Measurements from ENCODE around the gene MRAP2.
A peak's percentile ranks its signal among the peaks of the same experiment; 100 is the strongest.
"Not testable (repeated sequence)": the region's sequence is repeated elsewhere in the genome, so short reads cannot be mapped to it uniquely, and the experiment has no call there.

Gene MRAP2

DNA sequence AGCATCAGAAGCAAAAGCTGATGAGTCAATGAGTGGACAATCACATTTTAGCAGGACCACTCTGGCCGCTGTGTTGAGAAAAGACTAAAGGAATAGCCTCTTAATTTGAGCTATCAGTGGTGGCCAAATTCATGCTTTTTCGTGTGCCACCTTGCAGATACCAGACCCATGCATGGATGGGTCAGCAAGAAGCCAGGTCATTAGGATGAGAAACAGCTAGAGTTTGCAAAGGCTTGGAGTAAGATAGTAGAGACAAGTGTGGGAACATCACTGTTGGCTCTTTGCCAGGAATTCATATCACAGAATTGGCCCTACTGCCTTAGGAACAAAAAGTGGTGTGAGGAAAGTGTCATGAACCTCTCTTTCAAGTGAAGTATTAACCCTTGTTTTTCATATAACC, 25.5 kb downstream of the MRAP2 start:
- TF ChIP-seq, protein P1, sequence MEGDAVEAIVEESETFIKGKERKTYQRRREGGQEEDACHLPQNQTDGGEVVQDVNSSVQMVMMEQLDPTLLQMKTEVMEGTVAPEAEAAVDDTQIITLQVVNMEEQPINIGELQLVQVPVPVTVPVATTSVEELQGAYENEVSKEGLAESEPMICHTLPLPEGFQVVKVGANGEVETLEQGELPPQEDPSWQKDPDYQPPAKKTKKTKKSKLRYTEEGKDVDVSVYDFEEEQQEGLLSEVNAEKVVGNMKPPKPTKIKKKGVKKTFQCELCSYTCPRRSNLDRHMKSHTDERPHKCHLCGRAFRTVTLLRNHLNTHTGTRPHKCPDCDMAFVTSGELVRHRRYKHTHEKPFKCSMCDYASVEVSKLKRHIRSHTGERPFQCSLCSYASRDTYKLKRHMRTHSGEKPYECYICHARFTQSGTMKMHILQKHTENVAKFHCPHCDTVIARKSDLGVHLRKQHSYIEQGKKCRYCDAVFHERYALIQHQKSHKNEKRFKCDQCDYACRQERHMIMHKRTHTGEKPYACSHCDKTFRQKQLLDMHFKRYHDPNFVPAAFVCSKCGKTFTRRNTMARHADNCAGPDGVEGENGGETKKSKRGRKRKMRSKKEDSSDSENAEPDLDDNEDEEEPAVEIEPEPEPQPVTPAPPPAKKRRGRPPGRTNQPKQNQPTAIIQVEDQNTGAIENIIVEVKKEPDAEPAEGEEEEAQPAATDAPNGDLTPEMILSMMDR (conservative IDR thresholded peaks at IDR 0.05; ENCODE audit: control insufficient read depth, insufficient read depth, low read depth, low read length), result no peak
- H3K4me3 ChIP-seq (ENCODE audit: control insufficient read depth, low read depth, low read length), result no peak overlapping the region
- DNase-seq (ENCODE audit: low read depth), result no peak

DNA sequence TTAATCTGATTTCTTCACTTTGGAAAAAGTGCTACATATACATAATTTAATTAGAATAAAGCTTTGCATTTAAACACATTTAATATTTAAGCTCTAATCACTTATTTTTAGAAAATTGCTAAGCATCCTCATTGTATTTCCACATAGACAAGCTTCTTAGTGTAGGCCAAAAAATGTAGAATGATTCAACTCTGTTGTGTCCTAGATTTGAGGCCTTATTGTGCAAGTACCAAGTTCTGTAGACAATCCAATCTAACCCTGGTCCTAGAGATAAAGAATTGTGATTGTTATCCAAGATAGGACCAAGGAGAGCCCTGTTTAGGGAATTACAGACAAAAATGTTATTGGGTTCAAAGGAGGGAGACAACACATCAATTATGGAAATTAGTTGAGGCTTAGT, 27.6 kb downstream of the MRAP2 start:
- H3K4me3 ChIP-seq (ENCODE audit: control insufficient read depth, low read depth, low read length), result no peak overlapping the region
- no peak for DNase-seq (ENCODE audit: low read depth)
- TF ChIP-seq, protein P1 (conservative IDR thresholded peaks at IDR 0.05; ENCODE audit: control insufficient read depth, insufficient read depth, low read depth, low read length), result no peak

DNA sequence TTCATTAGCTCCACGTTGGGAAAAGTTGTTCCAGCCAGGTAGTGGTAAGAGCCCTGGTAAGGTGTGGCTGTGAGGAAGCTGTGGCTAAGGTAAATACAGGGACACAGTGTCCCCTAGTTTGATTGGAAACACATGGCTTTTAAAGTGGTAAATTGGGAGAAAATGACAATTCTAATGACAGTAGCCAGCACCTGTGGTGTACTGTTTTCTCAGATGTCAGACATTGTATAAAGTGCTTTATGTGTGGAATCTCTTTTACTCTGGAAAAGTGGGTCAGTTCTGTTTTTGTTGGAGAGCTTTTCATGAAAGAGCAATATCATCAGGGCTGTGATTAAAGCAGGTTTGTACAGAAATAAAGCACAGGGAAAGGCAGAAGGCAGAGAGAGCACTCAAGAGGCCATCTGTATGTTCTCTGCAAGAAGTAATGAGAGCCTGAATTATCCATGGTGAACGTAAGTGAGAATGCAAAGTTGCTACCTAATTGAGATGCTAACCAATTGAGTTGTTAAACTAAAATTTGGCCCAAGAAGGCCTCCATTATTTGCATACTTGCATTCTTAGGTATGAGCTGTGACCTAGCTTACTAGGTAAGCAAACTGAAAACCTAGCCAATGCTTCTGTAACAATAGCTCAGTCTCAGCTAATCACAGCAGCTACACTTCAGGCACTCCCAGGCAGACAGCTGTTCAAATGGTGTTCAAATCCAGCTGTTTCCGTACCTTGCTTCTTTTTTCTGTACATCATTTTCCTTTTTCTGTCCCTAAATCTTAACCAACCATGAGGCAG, 28.2 kb downstream of the MRAP2 start:
- TF ChIP-seq, protein P1 (conservative IDR thresholded peaks at IDR 0.05; ENCODE audit: control insufficient read depth, insufficient read depth, low read depth, low read length), result no peak
- H3K4me3 ChIP-seq (ENCODE audit: control insufficient read depth, low read depth, low read length), result no peak overlapping the region
- DNase-seq (ENCODE audit: low read depth), result no peak

DNA sequence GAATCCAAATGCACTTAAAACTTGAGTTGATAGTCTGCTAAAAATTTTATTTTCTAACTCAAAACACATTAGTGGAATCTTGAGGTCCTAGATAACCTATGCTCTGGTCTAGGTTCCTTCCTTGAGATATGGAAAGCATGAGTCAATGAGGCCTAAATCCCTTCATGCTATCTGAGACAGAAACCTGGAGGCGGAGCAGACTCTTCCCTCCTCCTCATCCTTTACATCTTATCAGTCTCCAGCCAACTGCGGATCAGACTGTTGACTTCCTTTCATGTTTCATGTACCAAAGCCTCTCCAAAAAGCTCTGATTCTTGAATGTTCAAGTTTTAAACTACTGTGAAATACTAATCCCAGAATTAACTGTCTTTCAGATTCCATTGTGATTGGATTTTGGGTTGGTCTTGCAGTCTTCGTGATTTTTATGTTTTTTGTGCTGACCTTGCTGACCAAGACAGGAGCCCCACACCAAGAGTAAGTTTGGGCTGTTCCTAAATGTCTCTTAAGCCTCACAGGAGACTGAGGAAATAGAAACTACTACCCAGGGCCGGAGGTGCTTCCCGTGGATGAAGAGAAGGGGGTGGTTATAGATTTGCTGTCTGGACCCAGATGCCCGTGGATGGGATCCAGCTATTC, 29.1 kb downstream of the MRAP2 start:
- DNase-seq (ENCODE audit: low read depth), result no peak
- no peak overlapping the region for H3K4me3 ChIP-seq (ENCODE audit: control insufficient read depth, low read depth, low read length)
- TF ChIP-seq, protein P1 (conservative IDR thresholded peaks at IDR 0.05; ENCODE audit: control insufficient read depth, insufficient read depth, low read depth, low read length), result no peak

DNA sequence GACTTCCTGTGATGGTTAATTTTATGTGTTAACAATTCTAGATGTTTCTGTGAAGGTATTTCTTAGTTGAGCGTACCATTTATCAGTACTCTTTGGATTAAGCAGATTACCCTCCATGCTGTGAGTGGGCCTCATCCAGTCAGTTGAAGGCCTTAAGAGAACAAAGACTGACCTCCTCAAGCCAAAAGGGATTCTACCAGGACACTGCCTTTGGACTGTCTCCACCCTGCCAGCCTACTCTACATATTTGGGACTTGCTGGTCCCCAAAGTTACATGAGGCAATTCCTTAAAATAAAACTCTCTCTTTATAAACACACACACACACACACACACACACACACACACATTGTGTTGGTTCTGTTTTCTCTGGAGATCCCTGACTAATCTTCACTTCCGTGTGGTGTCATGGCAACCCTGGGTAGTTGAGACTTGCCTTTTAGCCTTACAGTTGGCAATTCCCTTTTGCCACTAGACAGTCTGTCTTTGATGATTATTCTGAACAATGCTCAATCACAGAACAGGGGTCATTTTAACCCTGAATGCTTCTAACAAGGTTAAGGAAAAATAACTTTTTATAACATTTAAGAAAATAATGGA, 32.2 kb downstream of the MRAP2 start:
- TF ChIP-seq, protein P1 (conservative IDR thresholded peaks at IDR 0.05; ENCODE audit: control insufficient read depth, insufficient read depth, low read depth, low read length), result no peak
- DNase-seq (ENCODE audit: low read depth), result peak; percentile 68
- H3K4me3 ChIP-seq (ENCODE audit: control insufficient read depth, low read depth, low read length), result no peak overlapping the region

DNA sequence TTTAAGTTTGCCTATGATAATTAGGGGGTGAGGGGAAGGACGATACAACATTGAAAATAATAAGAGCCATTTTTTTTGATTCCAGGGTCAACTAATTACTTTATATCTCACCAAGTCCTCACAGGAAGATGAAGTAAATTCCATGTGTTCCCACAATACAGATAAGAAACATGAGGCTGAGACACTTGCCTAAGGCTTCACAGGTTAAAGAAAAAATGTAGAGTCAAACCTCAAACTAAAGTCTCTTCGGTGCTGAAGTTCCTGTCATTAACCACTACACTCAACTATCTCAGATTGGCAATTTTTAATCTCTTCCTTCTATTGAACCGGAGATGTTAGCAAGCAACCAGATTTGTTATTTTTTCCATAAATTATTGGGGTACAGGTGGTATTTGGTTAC, 33.0 kb downstream of the MRAP2 start:
- DNase-seq (ENCODE audit: low read depth), result no peak
- TF ChIP-seq, protein P1 (conservative IDR thresholded peaks at IDR 0.05; ENCODE audit: control insufficient read depth, insufficient read depth, low read depth, low read length), result no peak
- no peak overlapping the region for H3K4me3 ChIP-seq (ENCODE audit: control insufficient read depth, low read depth, low read length)

DNA sequence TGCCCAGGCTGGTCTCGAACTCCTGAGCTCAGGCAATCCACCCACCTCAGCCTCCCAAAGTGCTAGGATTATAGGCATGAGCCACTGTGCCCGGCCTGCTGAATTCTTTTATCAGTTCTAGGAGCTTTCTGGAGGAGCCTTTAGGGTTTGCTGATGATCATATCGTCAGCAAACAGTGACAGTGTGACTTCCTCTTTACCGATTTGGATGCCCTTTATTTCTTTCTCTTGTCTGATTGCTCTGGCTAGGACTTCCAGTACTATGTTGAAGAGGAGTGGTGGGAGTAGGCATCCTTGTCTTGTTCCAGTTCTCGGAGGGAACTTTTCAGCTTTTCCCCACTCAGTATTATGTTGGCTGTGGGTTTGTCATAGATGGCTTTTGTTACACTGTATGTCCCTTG, 35.3 kb downstream of the MRAP2 start:
- not testable (repeated sequence) for DNase-seq (ENCODE audit: low read depth); H3K4me3 ChIP-seq (ENCODE audit: control insufficient read depth, low read depth, low read length)

Data from fibroblast of mammary gland (primary cell).